Measurements from ENCODE around the gene CCDC33.
A peak's percentile ranks its signal among the peaks of the same experiment; 100 is the strongest.

Gene CCDC33

GRCh38 chr15:74320352-74321247 lies 84.5 kb downstream of the CCDC33 start:
- ATAC-seq (ENCODE audit: low read depth) (no peak), DNase-seq (ENCODE audit: low spot score in 2 of 2) (peak; percentile 17 to 26)
- Mint-ChIP-seq H3K4me1 (peaks cover 19% of the 10 kb centered on the region), H3K36me3 (no peaks in the 10 kb centered on the region), H3K9me3 (no peaks in the 10 kb centered on the region), H3K27ac (no peak overlapping the region), H3K4me3 (no peak overlapping the region), H3K27me3 (peaks cover 20% of the 10 kb centered on the region)

- DNase-seq (ENCODE audit: low spot score in 2 of 2) (peak; percentile 52 to 54), ATAC-seq (ENCODE audit: low read depth) (peak; percentile 82)
- Mint-ChIP-seq H3K27me3 (peaks cover 20% of the 10 kb centered on the region), H3K9me3 (no peaks in the 10 kb centered on the region), H3K27ac (no peak overlapping the region), H3K36me3 (no peaks in the 10 kb centered on the region), H3K4me3 (no peak overlapping the region), H3K4me1 (peaks cover 14% of the 10 kb centered on the region)
Measured at GRCh38 chr15:74322558-74323180, 86.5 kb downstream of the CCDC33 start.

- no peaks in the 10 kb centered on the region for H3K9me3 Mint-ChIP-seq
- ATAC-seq (ENCODE audit: low read depth) (no peak), DNase-seq (ENCODE audit: low spot score in 2 of 2) (no peak)
- no peak overlapping the region for H3K4me3 Mint-ChIP-seq
- no peak overlapping the region for H3K27ac Mint-ChIP-seq
- H3K4me1 Mint-ChIP-seq, result peaks cover 13% of the 10 kb centered on the region
- peaks cover 20% of the 10 kb centered on the region for H3K27me3 Mint-ChIP-seq
- no peaks in the 10 kb centered on the region for H3K36me3 Mint-ChIP-seq
Measured at GRCh38 chr15:74324714-74325113, 88.6 kb downstream of the CCDC33 start.

- H3K27ac Mint-ChIP-seq, result no peak overlapping the region
- H3K27me3 Mint-ChIP-seq, result peaks cover 19% of the 10 kb centered on the region
- no peak for ATAC-seq (ENCODE audit: low read depth)
- H3K4me1 Mint-ChIP-seq, result peaks cover 10% of the 10 kb centered on the region
- no peaks in the 10 kb centered on the region for H3K36me3 Mint-ChIP-seq
- H3K4me3 Mint-ChIP-seq, result no peak overlapping the region
- DNase-seq (ENCODE audit: low spot score in 2 of 2), result no peak
- H3K9me3 Mint-ChIP-seq, result no peaks in the 10 kb centered on the region
Measured at GRCh38 chr15:74326746-74327145, 90.6 kb downstream of the CCDC33 start.

GRCh38 chr15:74327756-74328155 lies 91.6 kb downstream of the CCDC33 start:
- peaks cover 10% of the 10 kb centered on the region for H3K4me1 Mint-ChIP-seq
- H3K9me3 Mint-ChIP-seq, result no peaks in the 10 kb centered on the region
- ATAC-seq (ENCODE audit: low read depth) (no peak), DNase-seq (ENCODE audit: low spot score in 2 of 2) (no peak)
- peaks cover 19% of the 10 kb centered on the region for H3K27me3 Mint-ChIP-seq
- H3K27ac Mint-ChIP-seq, result no peak overlapping the region
- no peaks in the 10 kb centered on the region for H3K36me3 Mint-ChIP-seq
- H3K4me3 Mint-ChIP-seq, result no peak overlapping the region

- Mint-ChIP-seq H3K27me3 (peaks cover 14% of the 10 kb centered on the region), H3K36me3 (no peaks in the 10 kb centered on the region), H3K4me3 (no peak overlapping the region), H3K4me1 (peaks cover 8% of the 10 kb centered on the region), H3K9me3 (no peaks in the 10 kb centered on the region), H3K27ac (no peak overlapping the region)
- DNase-seq (ENCODE audit: low spot score in 2 of 2) (no peak), ATAC-seq (ENCODE audit: low read depth) (no peak)
Measured at GRCh38 chr15:74328331-74329056, 92.4 kb downstream of the CCDC33 start.

GRCh38 chr15:74330861-74331408 lies 94.8 kb downstream of the CCDC33 start:
- H3K4me1 Mint-ChIP-seq, result peaks cover 8% of the 10 kb centered on the region
- no peak overlapping the region for H3K27ac Mint-ChIP-seq
- H3K9me3 Mint-ChIP-seq, result no peaks in the 10 kb centered on the region
- H3K4me3 Mint-ChIP-seq, result no peak overlapping the region
- no peak for ATAC-seq (ENCODE audit: low read depth)
- H3K27me3 Mint-ChIP-seq, result no peaks in the 10 kb centered on the region
- DNase-seq (ENCODE audit: low spot score in 2 of 2), result no peak
- no peaks in the 10 kb centered on the region for H3K36me3 Mint-ChIP-seq

- H3K9me3 Mint-ChIP-seq, result no peaks in the 10 kb centered on the region
- ATAC-seq (ENCODE audit: low read depth), result no peak
- no peak overlapping the region for H3K27ac Mint-ChIP-seq
- DNase-seq (ENCODE audit: low spot score in 2 of 2), result no peak
- H3K36me3 Mint-ChIP-seq, result no peaks in the 10 kb centered on the region
- H3K27me3 Mint-ChIP-seq, result no peaks in the 10 kb centered on the region
- peaks cover 8% of the 10 kb centered on the region for H3K4me1 Mint-ChIP-seq
- no peak overlapping the region for H3K4me3 Mint-ChIP-seq
Measured at GRCh38 chr15:74332011-74332410, 95.9 kb downstream of the CCDC33 start.

GRCh38 chr15:74332611-74333010 lies 96.5 kb downstream of the CCDC33 start:
- no peak overlapping the region for H3K4me3 Mint-ChIP-seq
- H3K9me3 Mint-ChIP-seq, result no peaks in the 10 kb centered on the region
- DNase-seq (ENCODE audit: low spot score in 2 of 2), result no peak
- ATAC-seq (ENCODE audit: low read depth), result no peak
- H3K4me1 Mint-ChIP-seq, result peaks cover 8% of the 10 kb centered on the region
- no peaks in the 10 kb centered on the region for H3K36me3 Mint-ChIP-seq
- H3K27ac Mint-ChIP-seq, result no peak overlapping the region
- H3K27me3 Mint-ChIP-seq, result no peaks in the 10 kb centered on the region

- no peak for ATAC-seq (ENCODE audit: low read depth)
- Mint-ChIP-seq H3K27ac (no peak overlapping the region), H3K4me3 (no peak overlapping the region), H3K36me3 (no peaks in the 10 kb centered on the region), H3K9me3 (no peaks in the 10 kb centered on the region), H3K4me1 (peaks cover 6% of the 10 kb centered on the region), H3K27me3 (no peaks in the 10 kb centered on the region)
- DNase-seq (ENCODE audit: low spot score in 2 of 2), result no peak
Measured at GRCh38 chr15:74333093-74333492, 97.0 kb downstream of the CCDC33 start.

GRCh38 chr15:74333662-74334061 lies 97.5 kb downstream of the CCDC33 start:
- Mint-ChIP-seq H3K4me1 (peaks cover 3% of the 10 kb centered on the region), H3K9me3 (no peaks in the 10 kb centered on the region), H3K27ac (no peak overlapping the region), H3K4me3 (no peak overlapping the region), H3K27me3 (no peaks in the 10 kb centered on the region), H3K36me3 (no peaks in the 10 kb centered on the region)
- DNase-seq (ENCODE audit: low spot score in 2 of 2), result no peak
- no peak for ATAC-seq (ENCODE audit: low read depth)

GRCh38 chr15:74334127-74334526 lies 98.0 kb downstream of the CCDC33 start:
- DNase-seq (ENCODE audit: low spot score in 2 of 2) (no peak), ATAC-seq (ENCODE audit: low read depth) (no peak)
- Mint-ChIP-seq H3K27me3 (no peaks in the 10 kb centered on the region), H3K36me3 (no peaks in the 10 kb centered on the region), H3K9me3 (no peaks in the 10 kb centered on the region), H3K4me3 (no peak overlapping the region), H3K4me1 (no peaks in the 10 kb centered on the region), H3K27ac (no peak overlapping the region)

GRCh38 chr15:74335396-74335795 lies 99.3 kb downstream of the CCDC33 start:
- ATAC-seq (ENCODE audit: low read depth), result no peak
- Mint-ChIP-seq H3K4me1 (no peaks in the 10 kb centered on the region), H3K36me3 (no peaks in the 10 kb centered on the region), H3K9me3 (no peaks in the 10 kb centered on the region), H3K4me3 (no peak overlapping the region), H3K27me3 (no peaks in the 10 kb centered on the region), H3K27ac (no peak overlapping the region)
- no peak for DNase-seq (ENCODE audit: low spot score in 2 of 2)

All from memory B cell (primary cell).